ENCODE results near the gene BRD3.

Gene BRD3

DNA sequence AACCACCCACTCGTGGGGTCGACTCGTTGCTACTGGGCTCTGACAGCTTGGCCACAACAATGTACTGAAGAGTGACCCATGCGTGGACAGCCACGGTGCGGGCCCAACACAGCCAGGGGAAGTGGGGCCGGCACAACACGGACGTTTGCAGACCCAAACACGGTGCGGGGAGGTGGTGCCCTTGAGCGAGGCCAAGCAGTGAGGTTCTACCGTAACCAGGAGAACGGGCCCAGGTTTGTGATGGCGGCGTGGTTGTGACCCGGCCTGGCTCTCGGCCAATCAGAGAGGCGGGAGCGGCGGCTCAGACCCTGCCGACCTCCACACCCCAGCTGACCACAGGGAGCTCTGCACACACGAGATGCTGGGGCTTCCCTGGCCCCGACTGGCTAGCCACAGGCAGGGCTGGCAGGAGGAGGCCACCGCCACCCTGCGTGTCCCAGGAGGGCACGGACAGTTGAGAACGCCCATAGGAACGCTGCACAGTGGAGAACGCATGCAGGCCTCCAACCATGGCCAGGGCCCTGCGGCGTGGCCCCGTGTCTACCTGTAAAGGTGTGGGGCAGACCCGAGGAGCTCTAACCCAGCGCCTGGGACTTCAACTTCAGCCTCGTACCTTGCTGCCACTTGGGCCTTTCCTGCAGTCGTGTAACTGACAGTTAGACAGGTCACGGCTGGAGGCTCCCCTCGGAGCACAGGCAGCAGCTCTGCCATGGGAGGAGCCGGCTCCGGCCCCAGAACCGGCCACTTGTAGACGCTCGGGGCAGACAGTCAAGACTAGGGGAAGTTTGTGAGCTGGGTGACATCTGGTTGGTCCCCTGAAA lies 13.7 kb downstream of the BRD3 start:
- DNase-seq, result no peak

DNA sequence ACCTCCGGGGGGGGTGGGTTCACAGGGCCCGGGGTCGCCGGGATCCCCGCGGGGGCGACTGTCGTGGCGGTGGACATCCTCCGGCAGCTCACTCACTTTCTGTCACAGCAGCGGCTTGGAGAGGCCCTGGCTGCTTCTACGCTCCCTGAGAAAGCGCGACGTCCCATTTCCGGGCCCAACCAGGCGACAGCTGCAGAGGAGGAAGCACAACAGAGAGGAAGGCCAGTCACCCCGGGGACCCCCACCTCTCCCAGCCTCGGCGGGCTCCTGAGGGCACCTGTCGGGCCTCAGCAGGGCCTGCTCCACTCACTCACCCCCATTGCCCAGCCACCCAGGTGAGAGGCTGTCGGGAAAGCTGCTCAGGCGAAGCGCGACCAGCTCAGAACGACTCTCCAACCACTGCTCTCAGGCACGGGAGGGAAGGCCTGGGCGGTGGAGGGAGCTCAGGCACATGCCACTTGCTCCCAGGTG lies 14.4 kb downstream of the BRD3 start:
- DNase-seq, result no peak

DNA sequence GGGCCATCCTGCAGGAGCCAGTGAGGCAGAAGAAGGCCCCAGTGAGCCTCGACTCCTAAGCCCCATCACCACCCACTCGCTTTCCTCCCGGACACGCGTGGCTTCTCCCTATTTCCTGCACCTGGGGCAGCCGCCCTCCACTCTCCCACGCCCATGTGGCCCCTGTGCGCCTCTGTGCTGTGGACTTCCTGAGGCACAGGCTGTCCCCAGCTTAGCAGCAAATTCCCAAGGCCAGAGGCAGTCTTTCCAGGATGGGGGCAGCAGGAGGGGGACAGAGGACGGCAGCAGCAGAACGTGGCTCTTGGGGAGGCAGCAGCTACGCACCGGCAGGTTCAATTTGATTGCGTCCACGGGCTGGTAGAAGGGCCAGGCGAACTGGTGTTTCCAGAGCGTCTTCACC lies 14.9 kb downstream of the BRD3 start:
- DNase-seq, result no peak

DNA sequence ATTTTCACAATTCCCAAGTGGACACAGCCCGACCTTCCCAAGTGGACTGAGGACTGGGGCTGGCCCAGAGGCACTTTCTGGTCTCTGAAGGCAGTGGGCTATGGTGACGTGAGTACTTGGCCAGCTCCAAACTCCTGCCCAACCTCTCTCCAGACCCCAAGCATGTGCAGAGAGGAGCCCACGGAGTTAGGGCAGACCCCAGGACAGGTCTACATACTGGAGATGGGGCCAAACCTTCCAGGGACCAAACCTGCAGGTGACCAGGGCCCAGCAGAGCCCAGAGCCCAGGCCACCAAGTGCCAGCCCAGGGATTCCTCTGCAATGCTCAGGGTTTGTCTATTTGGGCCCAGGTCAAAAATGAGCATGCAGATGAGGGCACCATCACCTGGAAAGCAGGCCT lies 15.3 kb downstream of the BRD3 start:
- no peak for DNase-seq

DNA sequence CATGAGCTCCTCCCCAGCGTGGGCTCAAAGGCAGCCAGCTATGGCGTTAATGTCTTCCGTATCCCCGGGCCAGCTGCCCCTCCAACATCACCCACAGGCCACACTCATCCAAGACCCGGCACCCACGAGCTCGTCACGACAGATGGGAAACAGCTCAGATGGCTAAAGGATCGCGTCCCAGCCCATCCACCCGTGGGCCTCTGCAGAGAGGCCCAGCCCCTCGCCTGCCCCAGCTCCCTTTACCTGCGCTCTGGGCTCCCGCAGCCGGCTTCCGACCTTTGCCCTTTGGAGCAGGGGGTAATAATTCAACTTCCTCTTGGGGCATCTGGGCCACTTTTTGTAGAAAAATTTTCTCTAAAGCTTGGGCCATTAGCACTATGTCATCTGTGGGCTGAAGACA lies 16.5 kb downstream of the BRD3 start:
- no peak for DNase-seq

DNA sequence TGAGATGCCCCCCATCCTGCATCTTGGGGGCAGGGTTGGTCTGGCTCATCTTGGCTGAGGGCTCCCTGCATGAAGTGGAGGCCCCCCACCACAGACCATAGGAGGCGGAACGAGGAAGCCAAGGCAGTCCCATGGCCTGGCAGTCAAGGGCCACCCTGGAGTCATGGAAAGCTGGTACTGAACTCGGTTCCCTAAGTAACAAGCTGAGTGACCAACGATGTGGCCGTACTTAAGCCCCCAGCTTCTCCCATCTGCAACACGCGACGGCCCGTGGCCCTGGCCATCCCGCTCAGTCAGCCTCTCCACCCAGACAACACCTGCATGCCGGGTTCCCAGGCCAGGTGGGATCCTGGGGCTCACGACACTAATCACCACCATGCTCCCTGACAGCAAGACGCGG lies 17.1 kb downstream of the BRD3 start:
- no peak for DNase-seq

DNA sequence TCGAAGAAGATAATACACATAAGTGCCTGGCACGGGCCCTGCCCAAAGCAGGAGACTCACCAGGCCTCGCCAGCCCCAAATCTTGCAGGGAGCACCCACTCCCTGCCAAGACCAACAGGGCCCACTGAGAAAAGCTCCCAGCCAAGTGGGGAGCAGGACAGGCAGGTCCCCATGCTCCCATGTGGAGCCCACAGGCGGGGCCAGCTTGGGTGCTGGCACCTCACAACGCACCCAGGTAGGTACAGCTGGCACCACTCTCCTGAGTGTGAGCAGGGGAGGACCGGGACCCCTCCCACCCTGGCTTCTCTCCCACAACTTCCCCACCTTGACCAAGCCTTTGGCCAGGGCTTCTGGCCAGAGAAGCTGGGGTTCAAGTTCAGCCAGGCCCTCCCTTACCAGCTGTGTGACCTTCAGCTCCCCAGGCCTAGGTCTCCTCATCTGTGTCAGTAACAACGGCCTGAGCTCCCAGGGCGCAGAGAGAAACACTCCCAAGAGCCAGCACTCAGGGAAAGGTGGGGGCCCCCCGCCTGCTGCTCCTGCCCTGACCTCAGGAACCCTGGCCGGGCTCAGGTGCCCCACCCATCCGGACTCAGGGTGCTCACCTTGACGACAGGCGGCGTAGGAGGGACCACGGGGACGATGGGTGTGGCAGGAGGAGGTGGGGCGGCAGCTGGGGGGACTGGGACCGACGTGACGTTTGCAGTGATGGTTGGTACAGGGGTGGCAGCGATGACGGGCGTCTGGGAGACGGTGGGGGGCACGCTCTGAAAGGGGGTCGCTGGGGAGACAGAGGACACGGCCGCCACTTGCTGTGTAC lies 17.8 kb downstream of the BRD3 start:
- DNase-seq, result no peak

DNA sequence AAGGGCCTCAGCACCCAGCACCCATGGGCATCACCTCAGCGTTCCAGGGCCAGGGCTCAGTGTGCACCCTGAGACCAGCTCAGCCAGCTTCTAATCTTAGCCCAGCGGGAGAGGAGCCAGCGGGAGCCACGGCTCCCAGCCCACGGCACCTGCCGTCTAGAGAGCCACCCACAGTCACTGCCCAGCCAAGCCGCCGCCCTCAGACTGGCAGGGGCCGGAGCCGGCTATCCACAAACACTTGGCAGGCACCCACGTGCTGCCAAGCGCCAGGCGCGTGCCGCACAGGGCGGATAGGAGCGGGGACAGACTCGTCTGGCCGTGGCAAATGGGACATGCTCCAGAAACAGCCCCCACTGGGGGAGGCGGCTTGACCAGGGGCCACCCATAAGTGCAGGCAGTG lies 18.6 kb downstream of the BRD3 start:
- DNase-seq, result no peak

DNA sequence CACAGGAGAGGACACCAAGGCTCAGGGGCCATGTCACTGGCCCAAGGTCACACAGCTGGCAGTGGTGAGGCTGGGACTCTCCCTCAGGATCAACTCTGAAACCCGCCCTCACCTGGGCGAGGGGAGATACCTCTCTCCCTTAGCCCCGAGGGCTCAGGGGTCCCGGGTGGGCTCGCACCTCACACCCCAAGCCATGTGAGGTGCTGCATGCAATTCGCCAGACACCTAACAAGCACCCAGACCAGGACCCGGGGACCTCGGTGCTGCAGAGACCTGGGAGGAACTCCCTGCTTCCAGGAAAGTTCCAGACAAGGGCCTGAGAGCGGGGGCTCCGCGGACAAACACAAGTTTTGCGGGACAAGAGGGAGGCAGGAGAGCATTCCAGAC lies 19.3 kb downstream of the BRD3 start:
- no peak for DNase-seq

DNA sequence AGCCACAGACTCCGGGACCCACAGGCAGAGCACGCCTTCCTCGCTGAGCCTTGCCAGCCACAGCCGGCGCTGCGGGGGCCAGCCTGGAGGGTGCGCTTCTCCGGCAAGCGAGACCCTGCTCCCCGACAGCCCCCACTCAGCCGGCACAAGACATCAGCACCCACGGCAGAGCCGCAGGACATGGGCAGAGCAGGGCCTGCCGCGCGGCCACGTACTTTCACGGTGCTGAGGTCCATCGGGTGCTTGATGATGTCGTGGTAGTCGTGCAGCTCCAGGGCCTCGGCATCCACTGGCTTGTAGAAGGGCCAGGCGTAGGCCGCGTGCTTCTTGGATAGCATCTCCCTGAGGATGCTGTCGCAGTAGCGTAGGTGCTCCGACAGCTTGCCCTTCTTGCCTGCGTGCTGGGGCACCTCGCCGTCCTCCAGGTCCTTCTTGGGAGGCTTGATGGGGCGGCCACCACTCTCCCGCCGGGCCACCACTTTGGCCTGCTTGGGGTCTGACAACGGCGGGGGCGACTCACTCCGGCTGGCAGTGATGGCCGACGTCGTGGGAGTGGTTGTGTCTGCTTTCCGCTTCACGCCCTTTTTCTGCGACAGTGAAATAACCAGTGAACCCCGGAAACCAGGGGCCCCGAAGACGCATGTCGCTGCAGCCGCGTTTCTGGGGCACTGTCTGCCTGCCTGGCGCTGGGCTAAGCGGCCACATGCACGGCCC lies 19.8 kb downstream of the BRD3 start:
- DNase-seq, result no peak

DNA sequence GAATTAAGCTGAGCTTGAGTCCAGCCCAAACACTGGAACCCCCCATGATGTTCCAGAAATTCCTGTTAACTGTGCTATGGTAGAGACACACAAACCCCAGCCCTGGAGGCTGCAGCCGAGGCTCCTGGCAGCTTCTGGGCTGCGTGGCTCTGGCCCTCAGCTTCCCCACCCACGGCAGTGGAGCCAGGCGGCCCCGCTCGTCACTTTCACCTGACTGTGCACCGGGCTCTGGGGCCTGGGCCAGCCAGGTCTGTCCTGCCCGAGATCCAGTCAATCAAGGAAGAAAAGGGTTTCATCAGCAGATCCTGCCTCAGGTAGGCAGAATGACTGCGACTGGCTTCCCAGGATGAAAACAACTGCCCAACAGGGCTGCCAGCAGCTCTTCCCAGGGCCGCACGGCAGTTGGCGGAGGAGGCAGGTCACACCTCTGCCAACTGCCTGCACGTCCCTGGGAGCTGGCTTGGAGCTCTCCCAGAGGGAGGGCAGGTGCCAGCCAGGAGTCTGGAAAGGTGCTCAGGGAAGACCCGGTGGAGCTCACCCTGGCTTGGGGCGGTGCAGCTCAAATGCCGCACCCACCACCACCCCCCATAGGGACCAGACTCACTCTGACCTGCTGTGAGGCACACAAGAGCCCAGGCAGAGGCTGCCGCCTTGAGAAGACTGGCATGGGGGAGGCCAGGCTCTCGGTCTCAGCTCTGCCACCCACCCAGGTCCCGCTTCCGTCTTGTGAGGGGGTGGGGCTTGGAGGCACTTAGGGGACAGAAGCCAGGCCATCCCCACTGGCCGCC lies 20.7 kb downstream of the BRD3 start:
- no peak for DNase-seq

DNA sequence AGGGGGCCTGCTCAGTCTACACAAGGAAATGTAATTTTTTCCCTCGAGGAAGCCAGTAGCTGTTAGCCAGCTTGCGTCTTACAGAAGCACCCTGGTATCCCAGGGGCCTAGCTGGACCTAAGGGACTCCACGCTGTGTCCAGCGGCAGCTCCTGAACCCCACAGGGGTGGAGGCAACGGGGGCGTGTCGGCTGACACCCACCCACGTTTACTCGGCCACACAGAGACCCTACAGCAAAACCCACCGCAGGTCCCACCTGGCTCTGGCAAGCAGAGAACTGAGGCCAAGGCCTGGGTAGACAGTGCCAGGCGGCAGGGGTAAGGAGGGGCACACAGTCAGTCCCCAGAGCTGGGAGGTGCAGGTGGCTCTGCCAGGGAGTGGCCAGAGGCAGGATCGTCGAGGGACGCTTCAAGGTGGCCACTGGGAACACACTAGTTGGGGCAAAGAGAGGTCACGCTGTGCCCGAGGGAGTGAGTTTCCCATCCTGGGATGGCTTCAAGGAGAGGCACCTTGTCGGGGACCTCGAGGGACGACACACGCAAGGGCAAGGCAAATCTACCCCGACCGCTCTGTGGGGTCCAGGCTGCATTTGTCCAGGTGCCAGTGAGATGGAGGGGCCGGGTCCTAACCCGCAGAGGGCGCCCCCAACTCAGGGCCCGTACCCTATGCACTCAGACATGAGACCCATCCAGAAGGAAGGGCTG lies 21.8 kb downstream of the BRD3 start:
- DNase-seq, result no peak

DNA sequence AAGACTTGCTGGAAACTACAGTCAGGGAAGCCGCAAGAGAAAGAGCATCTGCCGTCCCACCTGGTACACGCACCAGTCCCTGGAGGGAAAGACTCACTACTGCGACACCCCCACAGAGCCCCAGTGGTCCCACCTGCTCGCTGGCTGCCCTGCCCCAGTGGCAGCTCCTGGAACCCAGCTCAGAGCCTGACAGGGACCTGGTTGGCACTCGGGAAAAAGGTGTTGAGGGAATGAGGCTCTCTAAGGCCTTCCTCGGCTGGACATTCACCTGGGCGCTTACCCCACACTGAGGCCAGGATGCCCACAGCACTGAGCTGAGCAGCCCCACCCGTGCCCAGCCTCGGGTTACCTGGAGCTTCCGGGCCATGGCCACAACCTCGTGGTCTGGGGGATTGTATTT lies 22.9 kb downstream of the BRD3 start:
- no peak for DNase-seq

DNA sequence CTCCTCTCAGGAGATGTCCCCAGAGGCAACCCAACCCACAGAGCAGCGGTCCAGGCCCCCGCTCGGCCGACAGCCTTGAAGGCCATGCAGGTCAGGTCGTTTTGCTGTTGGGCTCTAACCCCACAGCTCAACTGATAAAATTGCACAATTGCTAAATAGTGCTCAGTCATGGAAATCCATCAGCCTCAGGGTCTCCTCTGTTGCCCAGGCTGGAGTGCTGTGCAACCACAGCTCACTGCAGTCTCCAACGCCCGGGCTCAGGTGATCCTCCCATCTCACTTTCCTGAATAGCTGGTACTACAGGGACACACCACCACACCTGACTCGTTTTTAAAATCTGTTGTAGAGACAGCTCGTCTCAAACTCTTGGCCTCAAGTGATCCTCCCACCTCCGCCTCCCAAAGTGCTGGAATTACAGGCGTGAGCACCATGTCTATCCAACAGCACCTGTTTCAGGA lies 24.3 kb downstream of the BRD3 start:
- DNase-seq, result no peak

DNA sequence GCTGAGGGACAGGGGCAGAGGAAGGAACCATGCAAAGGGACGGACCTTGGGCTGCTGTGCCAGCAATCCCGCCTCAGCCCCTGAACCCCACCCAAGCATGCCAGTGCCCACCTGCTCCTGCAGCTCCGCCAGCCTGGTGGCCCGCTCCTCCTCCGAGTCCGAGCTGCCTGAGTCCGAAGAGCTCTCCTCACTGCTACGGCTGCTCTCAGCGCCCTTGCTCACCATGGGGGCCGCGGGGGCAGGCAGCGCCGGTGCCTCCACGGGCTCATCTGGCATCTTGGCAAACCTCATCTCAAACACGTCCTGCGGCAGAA lies 26.2 kb downstream of the BRD3 start:
- no peak for DNase-seq

DNA sequence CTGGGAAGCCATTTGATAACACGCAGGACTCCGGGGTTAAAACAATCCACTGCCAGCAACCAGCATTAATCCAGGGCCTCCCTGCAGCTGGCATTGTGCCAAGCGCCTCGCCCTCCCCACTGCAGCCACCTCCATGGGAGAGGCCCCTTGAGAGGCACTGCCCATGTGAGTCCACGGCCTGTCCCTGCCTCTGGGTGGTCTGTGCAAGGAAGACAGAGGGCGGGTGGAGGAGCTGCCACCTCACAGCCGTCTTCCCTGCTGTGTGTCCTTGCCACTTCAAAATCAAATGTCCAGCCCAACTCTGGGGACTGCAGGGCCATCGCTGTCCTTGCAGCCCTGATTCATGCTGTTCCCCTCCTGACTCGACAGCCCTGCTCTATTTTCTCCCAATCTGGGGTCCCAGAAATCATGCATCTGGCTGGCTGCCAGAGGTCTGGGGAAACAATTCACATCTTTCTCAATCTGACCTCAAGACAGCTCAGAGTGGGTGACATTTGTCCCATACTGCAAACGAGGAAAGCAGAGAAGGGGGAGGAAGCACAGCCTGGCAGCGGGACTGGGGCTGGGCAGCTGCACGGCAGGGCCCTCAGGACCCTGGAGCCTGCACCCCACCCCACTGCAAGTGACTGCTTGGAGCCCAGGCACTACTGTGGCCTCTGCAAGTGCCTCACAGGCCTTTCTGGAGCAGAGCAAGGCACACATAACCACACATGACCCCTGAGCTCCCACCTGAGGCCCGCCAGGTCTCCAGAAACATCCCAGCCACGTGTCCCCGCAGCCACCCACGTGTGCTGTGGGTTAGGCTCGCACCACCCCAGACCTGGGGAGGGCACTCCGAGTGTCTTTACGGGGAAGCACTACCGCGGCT lies 26.8 kb downstream of the BRD3 start:
- peak in 1 of 2 donors; percentile 6 for DNase-seq

DNA sequence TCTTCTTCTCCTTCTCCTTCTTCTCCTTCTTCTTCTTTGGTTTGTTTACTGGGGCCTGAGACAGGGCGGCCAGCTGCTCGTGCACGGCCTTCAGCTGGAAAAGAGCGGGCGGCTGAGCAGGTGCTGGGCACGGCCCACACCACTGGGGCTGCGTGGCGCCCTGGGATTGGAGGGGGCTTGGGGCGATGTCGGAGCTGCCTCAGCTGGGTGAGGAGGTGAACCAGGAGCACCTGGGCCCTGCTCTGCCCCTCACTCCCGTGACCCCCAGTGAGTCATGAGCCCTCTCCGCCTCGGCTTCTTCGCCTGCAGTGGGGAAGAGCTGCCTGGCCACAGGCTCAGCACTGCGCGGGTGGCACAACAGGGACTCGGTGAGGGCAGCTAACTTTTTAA lies 27.7 kb downstream of the BRD3 start:
- no peak for DNase-seq

DNA sequence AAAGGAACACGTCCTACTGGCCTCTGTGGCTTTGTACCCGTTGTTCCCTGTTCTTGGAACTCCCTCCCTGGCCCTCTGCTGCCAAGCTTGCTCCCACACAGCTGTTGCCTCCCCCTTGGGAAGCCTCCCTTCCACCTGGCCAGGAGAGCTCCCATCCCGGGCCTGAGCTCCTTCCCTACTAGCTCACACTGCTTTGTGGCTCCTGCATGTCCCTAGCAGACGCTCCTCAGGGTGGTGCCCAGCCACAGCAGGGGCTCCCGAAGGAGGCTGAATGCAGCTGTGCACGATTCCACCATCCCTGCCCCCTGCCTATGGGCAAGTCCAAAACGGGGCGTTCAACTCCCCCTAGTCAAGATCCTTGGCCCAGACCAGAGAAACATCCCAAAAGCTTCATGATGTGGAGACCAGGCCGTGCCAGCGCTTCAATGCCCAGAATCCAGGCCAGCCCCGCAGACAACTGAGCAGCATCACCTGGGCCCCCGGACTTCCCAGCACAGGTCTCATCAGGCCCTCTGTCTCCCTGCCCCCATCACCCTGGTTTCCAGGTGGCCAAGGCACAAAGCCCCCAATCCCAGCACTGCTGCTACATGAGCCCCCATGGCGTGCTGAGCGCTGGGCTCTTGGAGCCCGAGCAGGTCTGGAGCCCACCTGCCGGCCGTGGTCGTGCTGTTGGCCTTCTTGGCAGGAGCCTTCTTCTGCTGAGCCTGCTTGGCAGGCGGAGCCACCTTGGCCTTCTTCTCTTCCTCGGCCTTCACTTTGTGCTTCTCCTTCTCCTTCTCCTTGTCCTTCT lies 28.2 kb downstream of the BRD3 start:
- no peak for DNase-seq

DNA sequence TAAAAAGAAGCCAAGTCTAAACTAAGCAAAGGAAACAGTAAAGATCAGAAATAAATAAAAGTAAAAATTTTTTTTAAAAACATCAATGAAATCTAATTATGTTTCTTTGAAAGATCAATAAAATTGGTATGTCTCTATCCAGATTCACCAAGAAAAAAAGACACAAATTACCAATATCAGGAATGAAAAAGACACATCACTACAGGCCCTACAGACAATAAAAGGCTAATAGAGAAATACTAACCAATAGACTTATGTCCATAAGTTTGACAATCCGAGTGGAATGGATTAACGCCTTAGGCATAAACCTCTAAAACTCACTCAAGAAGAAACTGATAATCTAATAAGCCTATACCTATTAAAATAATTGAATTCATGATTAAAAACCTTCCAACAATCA lies 30.2 kb downstream of the BRD3 start:
- DNase-seq, result no peak

DNA sequence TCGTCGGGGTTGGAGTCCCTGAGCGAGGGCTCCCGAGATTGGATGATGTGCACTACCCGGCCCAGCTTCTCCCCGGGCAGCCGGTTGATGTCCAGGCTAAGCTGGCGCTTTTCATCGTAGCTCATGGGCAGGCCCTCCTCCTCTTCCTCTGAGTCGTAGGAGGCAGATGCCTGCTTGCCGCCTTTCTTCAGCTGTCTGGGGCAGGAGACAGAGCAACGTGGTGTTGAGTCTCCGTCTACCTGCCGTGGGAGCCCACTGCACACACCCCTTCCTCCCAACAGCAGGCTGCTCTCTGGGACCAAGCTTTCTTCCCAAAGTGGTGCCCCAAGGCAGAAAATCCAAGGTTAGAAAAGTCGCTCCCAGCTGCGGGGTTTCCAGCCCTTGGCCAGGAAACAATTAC lies 31.7 kb downstream of the BRD3 start:
- DNase-seq, result no peak

Data from inflammatory macrophage treated with lipopolysaccharide for 1 hour (primary cell).